K562 (cell line): ENCODE measurements around the gene GALNT7. TPM values are rescaled to one million over a fixed set of nuclear protein-coding genes. Genes with fewer than 3 reads are reported as not detected.

Source experiments
- BRD9 ChIP-seq: fragments of 450-650 bp; IDR thresholded peaks from 2 replicates; pipeline ENCODE4 v1.6.1; 2018; ENCODE audit warnings: low read depth; ENCODE audit not compliant: partially characterized antibody
- CCNT2 ChIP-seq: IDR thresholded peaks from 2 replicates; pipeline ENCODE4 v1.6.1; 2011; ENCODE audit warnings: borderline replicate concordance, low read depth, mild to moderate bottlenecking, moderate library complexity, mixed read lengths, low read length; ENCODE audit not compliant: insufficient read length; ENCODE audit errors: extremely low read depth
- ELF2 ChIP-seq: fragments of 250-450 bp; sonication (Bioruptor Pico); IDR thresholded peaks from 2 replicates; pipeline ENCODE4 v1.5.0; 2021; ENCODE audit warnings: mild to moderate bottlenecking
- FOXM1 ChIP-seq, 2 experiments: fragments of 450-650 bp in 1 of 2; sonication (generic) in 1 of 2; formaldehyde crosslinking in 1 of 2; IDR thresholded peaks; 2 replicates each; pipeline versions ENCODE4 v1.6.1 to v1.9.0; 2017 to 2022; ENCODE audit warnings: low read depth in 2 of 2, mild to moderate bottlenecking in 2 of 2, missing genetic modification reagents in 1 of 2, moderate library complexity in 1 of 2
- GTF2A2 ChIP-seq: IDR thresholded peaks from 2 replicates; pipeline ENCODE4 v1.6.1; 2016; ENCODE audit warnings: mild to moderate bottlenecking, missing genetic modification characterization, missing compliant biosample characterization
- GTF2E2 ChIP-seq: fragments of 200-800 bp; sonication (Bioruptor generic); IDR thresholded peaks from 2 replicates; pipeline ENCODE4 v1.6.1; 2016; ENCODE audit warnings: missing genetic modification characterization, missing compliant biosample characterization
- JUN ChIP-seq, 2 experiments: sonication (generic) in 1 of 2; formaldehyde crosslinking in 1 of 2; IDR thresholded peaks; 2 replicates each; pipeline versions ENCODE4 v1.6.1 to v1.8.0; 2012 to 2022; ENCODE audit warnings: borderline replicate concordance in 2 of 2, mild to moderate bottlenecking in 2 of 2, improper control_type of control experiment in 1 of 2, low read depth in 1 of 2, low read length in 1 of 2, missing genetic modification reagents in 1 of 2
- KLF6 ChIP-seq: fragments of 250-450 bp; sonication (Bioruptor Pico); IDR thresholded peaks from 2 replicates; pipeline ENCODE4 v1.4.0; 2020; ENCODE audit warnings: mild to moderate bottlenecking, moderate library complexity, borderline replicate concordance
- MEF2A ChIP-seq: IDR thresholded peaks from 2 replicates; pipeline ENCODE4 v1.6.1; 2011; ENCODE audit warnings: low read depth, mild to moderate bottlenecking, low read length, moderate library complexity; ENCODE audit not compliant: control insufficient read depth
- NCOA1 ChIP-seq: fragments of 450-650 bp; IDR thresholded peaks from 2 replicates; pipeline ENCODE4 v1.6.1; 2016; ENCODE audit warnings: low read depth
- RFX7 ChIP-seq: fragments of 250-450 bp; sonication (Bioruptor Pico); IDR thresholded peaks from 2 replicates; pipeline ENCODE4 v1.5.1; 2021; ENCODE audit warnings: mild to moderate bottlenecking
- SP1 ChIP-seq: sonication (generic); formaldehyde crosslinking; IDR thresholded peaks from 2 replicates; pipeline ENCODE4 v1.8.1; 2022; ENCODE audit warnings: mild to moderate bottlenecking, missing genetic modification reagents
- TEAD1 ChIP-seq, 2 experiments: fragments of 450-650 bp in 1 of 2; sonication (generic) in 1 of 2; formaldehyde crosslinking; IDR thresholded peaks; 2 replicates each; pipeline versions ENCODE4 v1.4.0 to v1.8.0; 2020 to 2022; ENCODE audit warnings: mild to moderate bottlenecking in 2 of 2, missing genetic modification reagents in 1 of 2
- TRIM24 ChIP-seq, 2 experiments: fragments of 450-650 bp; IDR thresholded peaks; 2 replicates each; pipeline ENCODE4 v1.6.1; 2016
- ZBTB43 ChIP-seq: sonication (generic); formaldehyde crosslinking; IDR thresholded peaks from 2 replicates; pipeline ENCODE4 v1.8.0; 2023; ENCODE audit warnings: mild to moderate bottlenecking, missing genetic modification reagents
- ZNF143 ChIP-seq: sonication (generic); formaldehyde crosslinking; IDR thresholded peaks from 2 replicates; pipeline ENCODE4 v1.9.0; 2022; ENCODE audit warnings: mild to moderate bottlenecking, missing genetic modification reagents
- ZNF583 ChIP-seq: fragments of 250-450 bp; sonication (Bioruptor Pico); IDR thresholded peaks from 2 replicates; pipeline ENCODE4 v1.4.0; 2020
- ZNF592 ChIP-seq: fragments of 450-650 bp; IDR thresholded peaks from 2 replicates; pipeline ENCODE4 v1.6.1; 2017; ENCODE audit warnings: antibody characterized with exemption, mild to moderate bottlenecking
- ZSCAN29 ChIP-seq: fragments of 450-650 bp; IDR thresholded peaks from 2 replicates; pipeline ENCODE4 v1.6.1; 2017
- polyA plus RNA-seq, 8 experiments: library from polyadenylated mRNA; depleted of rRNA in 4 of 8; stranded (reverse) in 5 of 8; unstranded in 3 of 8; fragments of >200 nt; fragmentation: Nextera tagmentation in 2 of 8; fragmentation: Illumina TruSeq in 1 of 8; extraction: Ambion mirVana in 2 of 8; extraction: Trizol in 1 of 8; gene quantifications; 2 replicates each; pipeline versions ENCODE4 v1.2.1 to v1.2.3, GENCODE V29; 2011 to 2014; ENCODE audit warnings: inconsistent platforms in 1 of 8, missing spikeins in 1 of 8
- total RNA-seq, 7 experiments: library from RNA; depleted of rRNA in 6 of 7; stranded (reverse); fragments of >200 nt in 6 of 7; fragmentation: Illumina TruSeq in 2 of 7; extraction: Trizol in 2 of 7; gene quantifications; 2 replicates each; pipeline versions ENCODE4 v1.2.1 to v1.2.3, GENCODE V29; 2011 to 2021; ENCODE audit warnings: low replicate concordance in 1 of 7
- TF ChIP-seq, protein P1 (sequence below): fragments of 250-450 bp; sonication (Bioruptor Pico); IDR thresholded peaks from 2 replicates; pipeline ENCODE4 v1.5.0; 2020; ENCODE audit warnings: mild to moderate bottlenecking, borderline replicate concordance
- TF ChIP-seq, protein P2 (sequence below): fragments of 250-450 bp; sonication (Bioruptor Pico); IDR thresholded peaks from 2 replicates; pipeline ENCODE4 v1.5.0; 2020; ENCODE audit warnings: mild to moderate bottlenecking

The GALNT7 gene
- total and polyA plus RNA-seq, 9 of the 15 experiments (the other 6 are each of a cell fraction or from before 2014, with no cell fraction given): 16.7 to 38.7 (median 31.1) TPM

- TF ChIP-seq JUN (IDR thresholded peaks at IDR 0.05; ENCODE audit: borderline replicate concordance, low read depth, low read length) (no peak), JUN (CRISPR knock-in tag; IDR thresholded peaks at IDR 0.05; ENCODE audit: borderline replicate concordance) (no peak), FOXM1 (IDR thresholded peaks at IDR 0.05; ENCODE audit: low read depth) (peak; percentile 72), FOXM1 (CRISPR knock-in tag; IDR thresholded peaks at IDR 0.05; ENCODE audit: low read depth) (no peak), CCNT2 (peak; percentile 54), GTF2A2 (no peak), ZNF583 (CRISPR knock-in tag) (no peak), TEAD1 (CRISPR knock-in tag; IDR thresholded peaks at IDR 0.05) (0 out of 4 replicates have a peak, but pooled peaks of 1 of the 2 experiments have one; percentile 35), ZSCAN29 (no peak), TRIM24 (IDR thresholded peaks at IDR 0.05) (peak; percentile 71 to 83), NCOA1 (no peak), ELF2 (CRISPR knock-in tag) (no peak), GTF2E2 (no peak), ZNF143 (CRISPR knock-in tag) (no peak), MEF2A (no peak), RFX7 (CRISPR knock-in tag) (no peak), SP1 (CRISPR knock-in tag) (no peak), BRD9 (no peak), ZBTB43 (CRISPR knock-in tag) (no peak), ZNF592 (no peak), KLF6 (no peak)
- TF ChIP-seq, protein P1, sequence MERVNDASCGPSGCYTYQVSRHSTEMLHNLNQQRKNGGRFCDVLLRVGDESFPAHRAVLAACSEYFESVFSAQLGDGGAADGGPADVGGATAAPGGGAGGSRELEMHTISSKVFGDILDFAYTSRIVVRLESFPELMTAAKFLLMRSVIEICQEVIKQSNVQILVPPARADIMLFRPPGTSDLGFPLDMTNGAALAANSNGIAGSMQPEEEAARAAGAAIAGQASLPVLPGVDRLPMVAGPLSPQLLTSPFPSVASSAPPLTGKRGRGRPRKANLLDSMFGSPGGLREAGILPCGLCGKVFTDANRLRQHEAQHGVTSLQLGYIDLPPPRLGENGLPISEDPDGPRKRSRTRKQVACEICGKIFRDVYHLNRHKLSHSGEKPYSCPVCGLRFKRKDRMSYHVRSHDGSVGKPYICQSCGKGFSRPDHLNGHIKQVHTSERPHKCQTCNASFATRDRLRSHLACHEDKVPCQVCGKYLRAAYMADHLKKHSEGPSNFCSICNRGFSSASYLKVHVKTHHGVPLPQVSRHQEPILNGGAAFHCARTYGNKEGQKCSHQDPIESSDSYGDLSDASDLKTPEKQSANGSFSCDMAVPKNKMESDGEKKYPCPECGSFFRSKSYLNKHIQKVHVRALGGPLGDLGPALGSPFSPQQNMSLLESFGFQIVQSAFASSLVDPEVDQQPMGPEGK (CRISPR knock-in tag): no peak
- TF ChIP-seq, protein P2, sequence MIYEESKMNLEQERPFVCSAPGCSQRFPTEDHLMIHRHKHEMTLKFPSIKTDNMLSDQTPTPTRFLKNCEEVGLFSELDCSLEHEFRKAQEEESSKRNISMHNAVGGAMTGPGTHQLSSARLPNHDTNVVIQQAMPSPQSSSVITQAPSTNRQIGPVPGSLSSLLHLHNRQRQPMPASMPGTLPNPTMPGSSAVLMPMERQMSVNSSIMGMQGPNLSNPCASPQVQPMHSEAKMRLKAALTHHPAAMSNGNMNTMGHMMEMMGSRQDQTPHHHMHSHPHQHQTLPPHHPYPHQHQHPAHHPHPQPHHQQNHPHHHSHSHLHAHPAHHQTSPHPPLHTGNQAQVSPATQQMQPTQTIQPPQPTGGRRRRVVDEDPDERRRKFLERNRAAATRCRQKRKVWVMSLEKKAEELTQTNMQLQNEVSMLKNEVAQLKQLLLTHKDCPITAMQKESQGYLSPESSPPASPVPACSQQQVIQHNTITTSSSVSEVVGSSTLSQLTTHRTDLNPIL (CRISPR knock-in tag): no peak
Measured at GRCh38 chr4:173289353-173289727, 120.7 kb downstream of the GALNT7 start (continued).
